CD14-positive monocyte (primary cell): ENCODE measurements around the gene WDFY4. TPM values are rescaled to one million over a fixed set of nuclear protein-coding genes. Genes with fewer than 3 reads are reported as not detected.

Experiments
- DNase-seq, 3 donors: peaks; one replicate each; pipeline ENCODE4 v3.0.0-alpha.2; 2011 to 2022
- H2AFZ ChIP-seq: 2 replicates; pipeline ENCODE4 v1.6.0; 2012; ENCODE audit warnings: mild to moderate bottlenecking, low read depth, low read length, inconsistent platforms; ENCODE audit not compliant: insufficient read depth, poor library complexity, severe bottlenecking
- H3K27ac ChIP-seq, 2 donors: 1 replicate in 1 of 2; 2 replicates in 1 of 2; pipeline ENCODE4 v1.5.1; 2012 to 2013; ENCODE audit warnings: low read length in 2 of 2, control low read depth in 1 of 2, inconsistent platforms in 1 of 2, low read depth in 1 of 2, mild to moderate bottlenecking in 1 of 2
- H3K27me3 ChIP-seq, 2 donors: one replicate each; pipeline versions ENCODE4 v1.6.0 to v1.6.1; 2011 to 2013; ENCODE audit warnings: low read length in 2 of 2; ENCODE audit not compliant: control insufficient read depth in 2 of 2, insufficient read depth in 2 of 2
- H3K36me3 ChIP-seq, 2 donors: replicated peaks in 1 of 2; 1 replicate in 1 of 2; 2 replicates in 1 of 2; pipeline versions ENCODE4 v1.5.1 to v1.6.1; 2012 to 2013; ENCODE audit warnings: low read length in 2 of 2, control low read depth in 1 of 2, inconsistent platforms in 1 of 2, mild to moderate bottlenecking in 1 of 2; ENCODE audit not compliant: insufficient read depth in 2 of 2, control insufficient read depth in 1 of 2
- H3K4me1 ChIP-seq, 2 donors: 1 replicate in 1 of 2; 2 replicates in 1 of 2; pipeline versions ENCODE4 v1.5.1 to v1.6.1; 2012 to 2013; ENCODE audit warnings: low read length in 2 of 2, control low read depth in 1 of 2, inconsistent platforms in 1 of 2, mild to moderate bottlenecking in 1 of 2, moderate library complexity in 1 of 2; ENCODE audit not compliant: insufficient read depth in 2 of 2, control insufficient read depth in 1 of 2
- H3K4me2 ChIP-seq: replicated peaks from 2 replicates; pipeline ENCODE3; 2012; ENCODE audit warnings: low read length, moderate library complexity, mild to moderate bottlenecking; ENCODE audit not compliant: poor library complexity, severe bottlenecking; ENCODE audit errors: extremely low read depth
- H3K4me3 ChIP-seq, 3 experiments: fragments of 200-600 bp in 1 of 3; sonication (generic) in 1 of 3; replicated peaks in 1 of 3; 1 replicate in 2 of 3; 2 replicates in 1 of 3; pipeline ENCODE4 v1.5.1; 2011 to 2013; ENCODE audit warnings: low read length in 3 of 3, mild to moderate bottlenecking in 3 of 3, control low read depth in 2 of 3, low read depth in 2 of 3, inconsistent platforms in 1 of 3, moderate library complexity in 1 of 3
- H3K79me2 ChIP-seq: 2 replicates; pipeline ENCODE4 v1.6.0; 2012; ENCODE audit warnings: mild to moderate bottlenecking, control low read depth, inconsistent platforms, low read length, moderate library complexity; ENCODE audit not compliant: insufficient read depth
- H3K9ac ChIP-seq: 2 replicates; pipeline ENCODE4 v1.6.0; 2017; ENCODE audit warnings: low read length, mild to moderate bottlenecking; ENCODE audit not compliant: insufficient read depth, poor library complexity, severe bottlenecking
- H3K9me3 ChIP-seq, 2 donors: replicated peaks in 1 of 2; 1 replicate in 1 of 2; 2 replicates in 1 of 2; pipeline versions ENCODE4 v1.5.1 to v1.6.1; 2012 to 2013; ENCODE audit warnings: low read length in 2 of 2, control low read depth in 1 of 2; ENCODE audit not compliant: control insufficient read depth in 1 of 2, insufficient read depth in 1 of 2
- H4K20me1 ChIP-seq: 2 replicates; pipeline ENCODE4 v1.6.0; 2012; ENCODE audit warnings: mild to moderate bottlenecking, low read length, control low read depth, moderate library complexity; ENCODE audit not compliant: insufficient read depth
- H3K27ac Mint-ChIP-seq, 7 donors: one replicate each; pipeline ENCODE4 v1.8.0; 2020; ENCODE audit warnings: mild to moderate bottlenecking in 7 of 7, mixed read lengths in 7 of 7, moderate library complexity in 6 of 7, inconsistent platforms in 2 of 7
- H3K27me3 Mint-ChIP-seq, 3 donors: one replicate each; pipeline ENCODE4 v1.8.0; 2021 to 2022; ENCODE audit warnings: low read depth in 3 of 3, mild to moderate bottlenecking in 3 of 3, mixed read lengths in 3 of 3, moderate library complexity in 3 of 3, inconsistent platforms in 1 of 3
- H3K36me3 Mint-ChIP-seq, 2 donors: one replicate each; pipeline ENCODE4 v1.8.0; 2020; ENCODE audit warnings: mixed read lengths in 2 of 2, inconsistent platforms in 1 of 2, mild to moderate bottlenecking in 1 of 2
- H3K4me1 Mint-ChIP-seq: one replicate; pipeline ENCODE4 v1.8.0; 2020; ENCODE audit warnings: mild to moderate bottlenecking, mixed read lengths
- H3K4me3 Mint-ChIP-seq, 2 donors: one replicate each; pipeline ENCODE4 v1.8.0; 2020; ENCODE audit warnings: mild to moderate bottlenecking in 2 of 2, mixed read lengths in 2 of 2, moderate library complexity in 1 of 2
- H3K9me3 Mint-ChIP-seq, 7 donors: one replicate each; pipeline ENCODE4 v1.8.0; 2020 to 2022; ENCODE audit warnings: mixed read lengths in 7 of 7, mild to moderate bottlenecking in 6 of 7, moderate library complexity in 6 of 7, inconsistent platforms in 2 of 7
- CTCF ChIP-seq: fragments of 200-600 bp; IDR thresholded peaks from one replicate; pipeline ENCODE4 v1.8.0; 2022; ENCODE audit warnings: antibody characterized with exemption, mild to moderate bottlenecking
- WGBS: methylation state at CpG from one replicate; pipeline ENCODE4 v1.1.5; 2013; ENCODE audit warnings: missing lambda C conversion rate; ENCODE audit not compliant: insufficient coverage; 5-methylcytosine and 5-hydroxymethylcytosine counted together
- intact Hi-C, 2 donors: fragments of 100-400 bp; cut with micrococcal nuclease; formaldehyde crosslinking; loops; one replicate each; pipeline versions ENCODE4 v1.15.0 to v1.15.1; 2023
- polyA plus RNA-seq, 3 donors: library from polyadenylated mRNA; depleted of rRNA in 1 of 3; unstranded in 2 of 3; stranded (reverse) in 1 of 3; fragments of 300-500 nt in 2 of 3; fragments of >200 nt in 1 of 3; fragmentation: Illumina TruSeq in 2 of 3; gene quantifications; 1 replicate in 2 of 3; 2 replicates in 1 of 3; pipeline ENCODE4 v1.2.3, GENCODE V29; 2012 to 2021

Gene WDFY4
- polyA plus RNA-seq, 3 donors, result 7.5 to 36.1 (median 9.8) TPM

DNA sequence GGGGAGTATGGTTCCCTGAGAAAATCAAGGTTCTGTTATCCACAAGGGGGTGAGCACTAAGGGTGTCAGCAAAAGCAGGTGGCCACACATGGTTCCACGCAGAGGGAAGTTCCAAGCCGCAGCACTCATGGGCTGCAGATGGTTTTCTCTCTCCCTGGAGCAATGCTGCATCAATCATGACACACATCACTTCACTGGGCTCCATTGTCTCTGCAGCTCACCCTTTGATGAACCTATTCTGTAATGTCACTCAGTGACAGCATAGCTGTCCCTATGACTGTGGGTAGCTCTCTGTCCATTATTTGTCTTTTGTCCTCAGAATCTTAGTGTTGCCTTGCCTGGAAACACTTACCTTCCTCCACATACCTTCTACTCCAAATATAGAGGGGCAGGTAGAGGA is 220.2 kb downstream of the WDFY4 start:
- DNase-seq, result no peak
- Histone ChIP-seq H3K27ac (no peak overlapping the region), H3K27me3 (no peaks in the 10 kb centered on the region), H3K4me1 (peaks cover 10 to 11% of the 10 kb centered on the region in 2 donors), H3K9ac (no peak overlapping the region), H3K4me2 (no peak overlapping the region), H3K4me3 (no peak overlapping the region), H2AFZ (no peak overlapping the region), H3K79me2 (no peaks in the 10 kb centered on the region), H3K9me3 (no peaks in the 10 kb centered on the region), H3K36me3 (peaks cover 47 to 90% of the 10 kb centered on the region in 2 donors), H4K20me1 (no peaks in the 10 kb centered on the region)
- no peak overlapping the region for H3K27ac Mint-ChIP-seq
- peaks cover 65 to 78% of the 10 kb centered on the region in 2 donors for H3K36me3 Mint-ChIP-seq
- peaks cover 11% of the 10 kb centered on the region for H3K4me1 Mint-ChIP-seq
- no peak for TF ChIP-seq CTCF
- no peaks in the 10 kb centered on the region for H3K9me3 Mint-ChIP-seq
- H3K27me3 Mint-ChIP-seq, result peaks cover 0 to 2% (median 0%) of the 10 kb centered on the region in 3 donors
- no peak overlapping the region for H3K4me3 Mint-ChIP-seq
- WGBS, result 100% methylated on average over 2 of the region's 2 CpGs
- intact Hi-C loops, result no loop called here

DNA sequence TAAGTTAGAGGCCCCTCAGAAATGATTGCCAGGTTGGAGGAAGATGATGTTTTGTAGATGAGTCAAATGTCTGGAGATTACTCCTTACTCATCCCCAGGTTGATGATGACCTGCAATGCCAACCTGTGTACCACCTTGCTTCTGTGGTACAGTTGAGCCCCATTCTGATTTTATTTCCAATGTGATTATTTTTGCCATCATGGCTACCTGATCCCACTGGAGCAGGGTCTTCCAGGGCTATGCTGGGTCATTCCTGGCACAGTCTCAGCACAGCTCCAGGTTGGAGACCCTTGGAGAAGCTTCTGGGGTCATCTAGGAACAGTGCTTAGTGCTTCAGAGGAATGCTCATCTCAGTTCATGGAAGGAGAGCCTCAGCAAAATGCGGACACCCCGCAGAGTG is 220.6 kb downstream of the WDFY4 start:
- H3K27me3 ChIP-seq, result no peaks in the 10 kb centered on the region
- H3K9ac ChIP-seq, result no peak overlapping the region
- no peak overlapping the region for H3K4me3 ChIP-seq
- no peak overlapping the region for H3K27ac ChIP-seq
- Mint-ChIP-seq H3K36me3 (peaks cover 65 to 80% of the 10 kb centered on the region in 2 donors), H3K27ac (no peak overlapping the region), H3K4me1 (peaks cover 6% of the 10 kb centered on the region), H3K4me3 (no peak overlapping the region), H3K27me3 (peaks cover 0 to 2% (median 0%) of the 10 kb centered on the region in 3 donors), H3K9me3 (no peaks in the 10 kb centered on the region)
- TF ChIP-seq CTCF, result no peak
- peaks cover 52 to 91% of the 10 kb centered on the region in 2 donors for H3K36me3 ChIP-seq
- H3K4me1 ChIP-seq, result peaks cover 6 to 7% of the 10 kb centered on the region in 2 donors
- H3K79me2 ChIP-seq, result no peaks in the 10 kb centered on the region
- WGBS, result 100% methylated on average over 2 of the region's 2 CpGs
- no peak for DNase-seq
- H2AFZ ChIP-seq, result no peak overlapping the region
- H3K9me3 ChIP-seq, result no peaks in the 10 kb centered on the region
- intact Hi-C loops, result no loop called here
- no peaks in the 10 kb centered on the region for H4K20me1 ChIP-seq
- no peak overlapping the region for H3K4me2 ChIP-seq
